Vagina (tissue), 2 donors: ENCODE measurements around the gene PHF11. TPM values are rescaled to one million over a fixed set of nuclear protein-coding genes. Genes with fewer than 3 reads are reported as not detected.
A peak's percentile ranks its signal among the peaks of the same experiment; 100 is the strongest.
"Not testable (repeated sequence)": the region's sequence is repeated elsewhere in the genome, so short reads cannot be mapped to it uniquely, and the experiment has no call there.

Experiments used
- DNase-seq, 2 donors: peaks; one replicate each; pipeline ENCODE4 v3.0.0-alpha.2; 2017; ENCODE audit errors: extremely low spot score in 2 of 2
- H3K27ac ChIP-seq: fragments of 200-600 bp; sonication (generic); one replicate; pipeline ENCODE4 v1.5.1; 2019
- H3K27me3 ChIP-seq: fragments of 200-600 bp; sonication (generic); one replicate; pipeline ENCODE4 v1.5.1; 2019
- H3K36me3 ChIP-seq, 2 donors: fragments of 200-600 bp; sonication (generic); one replicate each; pipeline ENCODE4 v1.5.1; 2017 to 2019
- H3K4me1 ChIP-seq: fragments of 200-600 bp; sonication (generic); one replicate; pipeline ENCODE4 v1.5.1; 2019
- H3K4me3 ChIP-seq, 2 donors: fragments of 200-600 bp; sonication (generic); 1 replicate in 1 of 2; 2 replicates in 1 of 2; pipeline ENCODE4 v1.5.1; 2016 to 2019
- H3K9me3 ChIP-seq: fragments of 200-600 bp; sonication (generic); one replicate; pipeline ENCODE4 v1.5.1; 2019
- POLR2A ChIP-seq, 2 donors: fragments of 450-650 bp; IDR thresholded peaks; one replicate each; pipeline ENCODE4 v1.6.1; 2017; ENCODE audit warnings: antibody characterized with exemption in 2 of 2, mild to moderate bottlenecking in 2 of 2, moderate library complexity in 2 of 2
- POLR2AphosphoS5 ChIP-seq, 2 donors: sonication (generic); formaldehyde crosslinking; IDR thresholded peaks; one replicate each; pipeline ENCODE4 v1.9.0; 2017; ENCODE audit warnings: antibody characterized with exemption in 2 of 2, mild to moderate bottlenecking in 2 of 2, low read depth in 1 of 2; ENCODE audit not compliant: insufficient read depth in 1 of 2
- intact Hi-C: fragments of 100-400 bp; cut with DNase I; formaldehyde crosslinking; loops from one replicate; pipeline ENCODE4 v1.15.1; 2023
- total RNA-seq: library from RNA; depleted of rRNA; stranded (reverse); fragments of >200 nt; gene quantifications from one replicate; pipeline ENCODE4 v1.2.3, GENCODE V29; 2016
- TF ChIP-seq, protein P1 (sequence below), 3 experiments: fragments of 450-650 bp in 2 of 3; fragments of 200-600 bp in 1 of 3; sonication (generic) in 1 of 3; IDR thresholded peaks; one replicate each; pipeline ENCODE4 v1.5.1; 2017 to 2019; ENCODE audit warnings: antibody characterized with exemption in 3 of 3, mild to moderate bottlenecking in 2 of 3, moderate library complexity in 2 of 3

PHF11 gene
- total RNA-seq, 1 donor from 2014 or later = 44.9 TPM

DNA sequence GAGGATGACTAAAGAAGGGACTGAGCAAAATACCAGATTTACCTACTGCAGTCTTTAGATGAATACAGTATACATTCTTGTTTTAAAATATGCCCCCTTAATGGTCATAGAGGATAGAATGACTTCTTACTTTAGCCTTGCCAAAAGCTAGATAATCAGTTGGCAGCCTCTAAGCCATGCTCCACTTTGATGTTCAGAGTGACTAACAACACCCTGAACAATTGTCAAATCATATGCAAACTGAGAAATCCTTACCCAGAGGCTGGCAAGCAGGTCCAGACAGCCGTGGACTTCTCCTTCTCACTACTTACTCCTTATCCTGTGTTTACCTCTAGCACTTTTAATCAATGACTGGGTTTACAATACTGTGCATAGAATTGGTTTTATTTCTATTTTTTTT is 23.6 kb upstream of the PHF11 start:
- no peaks in the 10 kb centered on the region for H3K4me1 ChIP-seq
- intact Hi-C loops = no loop called here
- DNase-seq = no peak
- H3K36me3 ChIP-seq = peaks cover 0 to 38% of the 10 kb centered on the region in 2 donors
- no peak overlapping the region for H3K4me3 ChIP-seq
- no peaks in the 10 kb centered on the region for H3K9me3 ChIP-seq
- no peaks in the 10 kb centered on the region for H3K27me3 ChIP-seq
- no peak overlapping the region for H3K27ac ChIP-seq
- TF ChIP-seq, protein P1, sequence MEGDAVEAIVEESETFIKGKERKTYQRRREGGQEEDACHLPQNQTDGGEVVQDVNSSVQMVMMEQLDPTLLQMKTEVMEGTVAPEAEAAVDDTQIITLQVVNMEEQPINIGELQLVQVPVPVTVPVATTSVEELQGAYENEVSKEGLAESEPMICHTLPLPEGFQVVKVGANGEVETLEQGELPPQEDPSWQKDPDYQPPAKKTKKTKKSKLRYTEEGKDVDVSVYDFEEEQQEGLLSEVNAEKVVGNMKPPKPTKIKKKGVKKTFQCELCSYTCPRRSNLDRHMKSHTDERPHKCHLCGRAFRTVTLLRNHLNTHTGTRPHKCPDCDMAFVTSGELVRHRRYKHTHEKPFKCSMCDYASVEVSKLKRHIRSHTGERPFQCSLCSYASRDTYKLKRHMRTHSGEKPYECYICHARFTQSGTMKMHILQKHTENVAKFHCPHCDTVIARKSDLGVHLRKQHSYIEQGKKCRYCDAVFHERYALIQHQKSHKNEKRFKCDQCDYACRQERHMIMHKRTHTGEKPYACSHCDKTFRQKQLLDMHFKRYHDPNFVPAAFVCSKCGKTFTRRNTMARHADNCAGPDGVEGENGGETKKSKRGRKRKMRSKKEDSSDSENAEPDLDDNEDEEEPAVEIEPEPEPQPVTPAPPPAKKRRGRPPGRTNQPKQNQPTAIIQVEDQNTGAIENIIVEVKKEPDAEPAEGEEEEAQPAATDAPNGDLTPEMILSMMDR (IDR thresholded peaks at IDR 0.05) = no peak
- no peak for TF ChIP-seq POLR2A (IDR thresholded peaks at IDR 0.05)
- no peak for TF ChIP-seq POLR2AphosphoS5 (IDR thresholded peaks at IDR 0.05; ENCODE audit: insufficient read depth in 1 of 2, low read depth in 1 of 2)

DNA sequence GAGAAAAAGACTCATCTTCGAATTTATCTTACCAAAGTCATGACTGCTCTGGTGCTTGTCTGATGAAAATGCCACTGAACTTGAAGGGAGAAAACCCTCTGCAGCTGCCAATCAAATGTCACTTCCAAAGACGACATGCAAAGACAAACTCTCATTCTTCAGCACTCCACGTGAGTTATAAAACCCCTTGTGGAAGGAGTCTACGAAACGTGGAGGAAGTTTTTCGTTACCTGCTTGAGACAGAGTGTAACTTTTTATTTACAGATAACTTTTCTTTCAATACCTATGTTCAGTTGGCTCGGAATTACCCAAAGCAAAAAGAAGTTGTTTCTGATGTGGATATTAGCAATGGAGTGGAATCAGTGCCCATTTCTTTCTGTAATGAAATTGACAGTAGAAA is 19.2 kb upstream of the PHF11 start:
- no peak overlapping the region for H3K4me3 ChIP-seq
- no peak for DNase-seq
- TF ChIP-seq, protein P1 (IDR thresholded peaks at IDR 0.05) = no peak
- TF ChIP-seq POLR2AphosphoS5 (IDR thresholded peaks at IDR 0.05; ENCODE audit: insufficient read depth in 1 of 2, low read depth in 1 of 2) (no peak), POLR2A (IDR thresholded peaks at IDR 0.05) (no peak)
- intact Hi-C loops = no loop called here
- peaks cover 4% of the 10 kb centered on the region for H3K4me1 ChIP-seq
- H3K27ac ChIP-seq = no peak overlapping the region
- H3K36me3 ChIP-seq = peaks cover 0 to 35% of the 10 kb centered on the region in 2 donors
- no peaks in the 10 kb centered on the region for H3K9me3 ChIP-seq
- no peaks in the 10 kb centered on the region for H3K27me3 ChIP-seq

DNA sequence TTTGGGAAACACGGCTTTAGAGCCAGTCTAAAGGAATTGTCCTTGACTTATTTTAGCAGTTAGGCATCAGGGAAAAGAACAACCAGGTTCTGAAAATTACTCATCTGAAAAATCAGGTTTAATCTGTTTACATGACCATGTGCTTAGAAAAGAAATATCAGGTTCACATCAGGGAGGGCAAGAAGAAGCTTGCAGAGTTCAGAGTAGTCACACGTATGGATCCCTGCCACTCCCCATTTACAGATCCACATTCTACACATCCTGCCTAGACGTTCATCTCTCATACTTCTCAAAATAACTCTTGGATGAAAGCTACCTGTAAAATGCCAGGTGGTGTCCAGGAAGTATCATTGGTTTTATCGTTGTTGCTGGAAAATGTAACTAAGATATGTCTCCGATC is 14.0 kb upstream of the PHF11 start:
- Histone ChIP-seq H3K4me1 (peaks cover 4% of the 10 kb centered on the region), H3K27ac (no peak overlapping the region), H3K4me3 (no peak overlapping the region), H3K9me3 (no peaks in the 10 kb centered on the region), H3K36me3 (peaks cover 0 to 30% of the 10 kb centered on the region in 2 donors), H3K27me3 (no peaks in the 10 kb centered on the region)
- intact Hi-C loops = no loop called here
- no peak for DNase-seq
- TF ChIP-seq POLR2AphosphoS5 (IDR thresholded peaks at IDR 0.05; ENCODE audit: insufficient read depth in 1 of 2, low read depth in 1 of 2) (peak in 1 of 2 donors; percentile 23), POLR2A (IDR thresholded peaks at IDR 0.05) (no peak)

DNA sequence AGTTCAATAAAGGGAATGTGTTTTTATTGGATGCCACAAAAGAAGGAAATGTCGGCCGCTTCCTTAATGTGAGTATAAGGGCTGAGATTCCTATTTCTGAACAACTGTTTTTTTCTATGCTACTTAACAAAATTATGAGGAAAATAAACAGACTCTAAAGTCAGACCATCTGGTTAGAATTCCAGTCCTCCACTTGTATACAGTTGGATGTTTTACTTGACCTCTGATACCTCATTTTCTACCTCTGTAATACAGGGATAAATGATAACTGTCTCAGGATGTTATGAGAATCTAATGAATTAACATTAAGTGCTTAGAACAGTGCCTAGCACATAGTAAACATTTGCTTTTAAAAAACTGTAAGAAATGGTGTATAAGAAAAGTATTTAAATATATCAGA is 7.2 kb upstream of the PHF11 start:
- Histone ChIP-seq H3K27ac (no peak overlapping the region), H3K27me3 (no peaks in the 10 kb centered on the region), H3K4me1 (no peaks in the 10 kb centered on the region), H3K9me3 (no peaks in the 10 kb centered on the region), H3K36me3 (peaks cover 0 to 25% of the 10 kb centered on the region in 2 donors), H3K4me3 (no peak overlapping the region)
- TF ChIP-seq POLR2AphosphoS5 (IDR thresholded peaks at IDR 0.05; ENCODE audit: insufficient read depth in 1 of 2, low read depth in 1 of 2) = no peak
- TF ChIP-seq POLR2A (IDR thresholded peaks at IDR 0.05) = no peak
- TF ChIP-seq, protein P1 (IDR thresholded peaks at IDR 0.05) = no peak
- intact Hi-C loops = no loop called here
- DNase-seq = no peak

DNA sequence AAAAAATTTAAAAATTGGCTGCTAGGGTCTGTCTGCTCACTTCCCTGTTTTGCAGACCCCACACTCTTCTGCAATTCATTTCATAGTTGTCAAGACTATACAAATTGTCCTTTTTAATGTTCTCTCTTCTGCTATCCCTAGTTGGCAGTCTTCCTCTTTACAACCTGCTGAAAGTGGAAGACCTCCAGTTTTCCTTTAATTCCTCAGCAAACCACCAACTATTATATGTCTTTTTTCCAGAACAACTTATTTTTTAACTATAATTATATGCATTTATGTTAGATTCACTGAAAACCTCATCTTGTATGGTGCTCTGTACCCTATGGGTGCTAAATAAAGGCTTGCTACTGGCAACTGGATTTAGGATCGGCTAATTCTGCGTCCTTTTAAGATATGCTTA is 1.1 kb upstream of the PHF11 start:
- intact Hi-C loops = no loop called here
- peaks cover 9% of the 10 kb centered on the region for H3K4me1 ChIP-seq
- H3K27me3 ChIP-seq = no peaks in the 10 kb centered on the region
- peak overlapping the region; percentile 67 to 71 for H3K4me3 ChIP-seq
- no peak for DNase-seq
- no peaks in the 10 kb centered on the region for H3K9me3 ChIP-seq
- H3K27ac ChIP-seq = peak overlapping the region; percentile 85
- H3K36me3 ChIP-seq = no peaks in the 10 kb centered on the region
- TF ChIP-seq, protein P1 (IDR thresholded peaks at IDR 0.05) = no peak
- TF ChIP-seq POLR2AphosphoS5 (IDR thresholded peaks at IDR 0.05; ENCODE audit: insufficient read depth in 1 of 2, low read depth in 1 of 2) (no peak), POLR2A (IDR thresholded peaks at IDR 0.05) (no peak)

DNA sequence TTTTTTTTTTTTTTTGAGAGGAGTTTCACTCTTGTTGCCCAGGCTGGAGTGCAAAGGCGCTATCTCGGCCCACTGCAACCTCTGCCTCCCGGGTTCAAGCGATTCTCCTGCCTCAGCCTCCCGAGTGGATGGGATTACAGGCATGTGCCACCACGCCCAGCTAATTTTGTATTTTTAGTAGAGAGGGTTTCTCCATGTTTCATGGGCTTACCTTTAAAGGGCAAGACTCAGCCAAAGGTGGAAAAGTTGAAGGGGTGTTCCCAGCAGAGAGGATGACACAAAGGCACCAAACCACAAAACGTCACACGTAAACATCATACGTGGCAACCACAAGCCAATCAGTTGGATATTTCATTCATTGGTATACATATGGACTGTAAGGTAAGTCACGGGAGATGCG is 1.1 kb downstream of the PHF11 start:
- H3K4me1 ChIP-seq, DNase-seq, H3K4me3 ChIP-seq, H3K36me3 ChIP-seq, H3K27me3 ChIP-seq, intact Hi-C loops, H3K9me3 ChIP-seq: not testable (repeated sequence)
- H3K27ac ChIP-seq = peak overlapping the region; percentile 85
